ENCODE data around the gene SPATA20. TPM values are rescaled to one million over a fixed set of nuclear protein-coding genes. Genes with fewer than 3 reads are reported as not detected.

The SPATA20 gene
- total RNA-seq, 4 donors from 2014 or later, result 34.1 to 67.3 (median 38.1) TPM

DNA sequence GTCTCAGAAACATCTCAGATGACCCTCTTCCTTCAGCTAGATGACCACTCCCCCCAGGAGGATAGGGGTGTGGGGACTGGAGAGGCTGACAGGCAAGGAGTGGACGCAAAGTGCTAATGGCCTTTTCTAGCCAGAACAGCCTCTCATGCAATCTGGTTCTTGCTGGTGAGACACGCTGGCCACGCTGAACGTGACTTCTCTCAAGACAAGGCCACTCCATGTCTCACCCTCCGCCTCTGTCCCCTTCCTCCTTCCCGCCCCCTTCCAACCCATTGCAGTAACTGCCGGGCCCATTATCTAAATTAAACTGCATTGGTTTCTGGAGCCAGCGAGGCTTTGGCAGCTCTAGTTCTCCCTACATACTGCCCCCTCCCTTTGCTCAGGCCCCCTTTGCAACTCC, 23.1 kb downstream of the SPATA20 start:
- no peak for DNase-seq
- peaks cover 0 to 8% (median 6%) of the 10 kb centered on the region in 3 donors for H3K4me1 ChIP-seq
- WGBS, 2 donors, result 78 to 87% methylated on average over 7 to 8 of the region's 8 CpGs
- no peak overlapping the region for H3K27ac ChIP-seq
- no peaks in the 10 kb centered on the region for H3K9me3 ChIP-seq
- intact Hi-C loops (cut with DNase I), result no loop called here
- H3K4me3 ChIP-seq, result no peak overlapping the region
- H3K27me3 ChIP-seq, result peaks cover 0 to 35% (median 5%) of the 10 kb centered on the region in 4 donors
- no peaks in the 10 kb centered on the region for H3K36me3 ChIP-seq
- TF ChIP-seq POLR2A (IDR thresholded peaks at IDR 0.05), result no peak
- TF ChIP-seq, protein P1, sequence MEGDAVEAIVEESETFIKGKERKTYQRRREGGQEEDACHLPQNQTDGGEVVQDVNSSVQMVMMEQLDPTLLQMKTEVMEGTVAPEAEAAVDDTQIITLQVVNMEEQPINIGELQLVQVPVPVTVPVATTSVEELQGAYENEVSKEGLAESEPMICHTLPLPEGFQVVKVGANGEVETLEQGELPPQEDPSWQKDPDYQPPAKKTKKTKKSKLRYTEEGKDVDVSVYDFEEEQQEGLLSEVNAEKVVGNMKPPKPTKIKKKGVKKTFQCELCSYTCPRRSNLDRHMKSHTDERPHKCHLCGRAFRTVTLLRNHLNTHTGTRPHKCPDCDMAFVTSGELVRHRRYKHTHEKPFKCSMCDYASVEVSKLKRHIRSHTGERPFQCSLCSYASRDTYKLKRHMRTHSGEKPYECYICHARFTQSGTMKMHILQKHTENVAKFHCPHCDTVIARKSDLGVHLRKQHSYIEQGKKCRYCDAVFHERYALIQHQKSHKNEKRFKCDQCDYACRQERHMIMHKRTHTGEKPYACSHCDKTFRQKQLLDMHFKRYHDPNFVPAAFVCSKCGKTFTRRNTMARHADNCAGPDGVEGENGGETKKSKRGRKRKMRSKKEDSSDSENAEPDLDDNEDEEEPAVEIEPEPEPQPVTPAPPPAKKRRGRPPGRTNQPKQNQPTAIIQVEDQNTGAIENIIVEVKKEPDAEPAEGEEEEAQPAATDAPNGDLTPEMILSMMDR (IDR thresholded peaks at IDR 0.05), result no peak

DNA sequence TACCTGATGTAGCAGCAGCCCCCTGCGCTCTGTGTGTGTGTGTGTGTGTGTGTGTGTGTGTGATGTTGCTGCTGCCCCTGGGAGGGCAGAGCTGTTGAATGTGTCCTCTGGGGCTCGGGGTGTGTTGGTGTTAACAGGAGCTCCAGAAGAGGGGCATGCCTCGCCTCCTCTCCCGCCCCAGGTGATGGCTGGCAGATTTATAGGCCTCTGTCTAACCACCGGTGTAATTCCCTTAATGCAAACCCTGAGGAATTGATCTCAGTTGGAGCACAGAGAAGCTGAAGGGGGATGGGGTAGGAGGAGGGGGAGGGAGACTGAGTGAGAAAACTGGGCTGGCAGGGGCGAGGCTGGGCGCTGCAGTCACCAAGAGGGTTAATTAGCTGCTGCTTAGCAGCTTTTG, 23.6 kb downstream of the SPATA20 start:
- Histone ChIP-seq H3K4me3 (no peak overlapping the region), H3K27me3 (peaks cover 0 to 30% (median 4%) of the 10 kb centered on the region in 4 donors), H3K4me1 (peaks cover 0 to 3% (median 1%) of the 10 kb centered on the region in 3 donors), H3K27ac (no peak overlapping the region), H3K9me3 (no peaks in the 10 kb centered on the region), H3K36me3 (no peaks in the 10 kb centered on the region)
- no peak for TF ChIP-seq POLR2A (IDR thresholded peaks at IDR 0.05)
- TF ChIP-seq, protein P1 (IDR thresholded peaks at IDR 0.05), result no peak
- no peak for DNase-seq
- 93 to 94% methylated on average over 3 of the region's 7 CpGs for WGBS, 2 donors
- intact Hi-C loops (cut with DNase I), result no loop called here

DNA sequence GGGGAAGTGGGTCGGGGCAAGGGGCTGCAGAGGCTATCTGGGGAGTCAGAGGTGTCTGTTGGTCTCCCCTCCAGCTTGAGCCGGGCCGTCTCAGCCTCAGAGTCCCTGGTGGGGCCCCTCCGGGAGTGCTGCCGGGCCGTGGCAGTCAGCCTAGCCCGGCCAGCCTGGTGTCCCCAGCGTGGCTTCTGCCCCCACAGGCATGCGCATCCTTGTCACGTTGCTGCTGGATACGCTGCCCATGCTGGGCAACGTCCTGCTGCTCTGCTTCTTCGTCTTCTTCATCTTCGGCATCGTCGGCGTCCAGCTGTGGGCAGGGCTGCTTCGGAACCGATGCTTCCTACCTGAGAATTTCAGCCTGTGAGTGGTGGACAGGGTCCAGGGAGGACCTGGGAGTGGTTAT, 24.7 kb downstream of the SPATA20 start:
- TF ChIP-seq POLR2A (IDR thresholded peaks at IDR 0.05), result no peak
- TF ChIP-seq, protein P1 (IDR thresholded peaks at IDR 0.05), result no peak
- intact Hi-C loops (cut with DNase I), result no loop called here

GRCh38 chr17:50572541-50572940, 25.6 kb downstream of the SPATA20 start:
- H3K27ac ChIP-seq, result no peak overlapping the region
- H3K4me1 ChIP-seq, result no peaks in the 10 kb centered on the region
- no peaks in the 10 kb centered on the region for H3K9me3 ChIP-seq
- 80% methylated on average over 1 of the region's 20 CpGs; no CpG with 5 or more reads in 1 of the 2 donors for WGBS, 2 donors
- no peak overlapping the region for H3K4me3 ChIP-seq
- H3K36me3 ChIP-seq, result no peaks in the 10 kb centered on the region
- TF ChIP-seq, protein P1 (IDR thresholded peaks at IDR 0.05), result no peak
- intact Hi-C loops (cut with DNase I), result no loop called here
- H3K27me3 ChIP-seq, result peaks cover 0 to 14% (median 0%) of the 10 kb centered on the region in 4 donors
- no peak for DNase-seq

More for the DNA sequence above, 24.7 kb downstream of the SPATA20 start:
- Histone ChIP-seq H3K9me3 (no peaks in the 10 kb centered on the region), H3K4me3 (no peak overlapping the region), H3K27ac (no peak overlapping the region), H3K4me1 (no peaks in the 10 kb centered on the region), H3K36me3 (no peaks in the 10 kb centered on the region), H3K27me3 (peaks cover 0 to 21% (median 0%) of the 10 kb centered on the region in 4 donors)
- no peak for DNase-seq
- WGBS, 2 donors, result 60 to 76% methylated on average over 3 to 11 of the region's 19 CpGs

DNA sequence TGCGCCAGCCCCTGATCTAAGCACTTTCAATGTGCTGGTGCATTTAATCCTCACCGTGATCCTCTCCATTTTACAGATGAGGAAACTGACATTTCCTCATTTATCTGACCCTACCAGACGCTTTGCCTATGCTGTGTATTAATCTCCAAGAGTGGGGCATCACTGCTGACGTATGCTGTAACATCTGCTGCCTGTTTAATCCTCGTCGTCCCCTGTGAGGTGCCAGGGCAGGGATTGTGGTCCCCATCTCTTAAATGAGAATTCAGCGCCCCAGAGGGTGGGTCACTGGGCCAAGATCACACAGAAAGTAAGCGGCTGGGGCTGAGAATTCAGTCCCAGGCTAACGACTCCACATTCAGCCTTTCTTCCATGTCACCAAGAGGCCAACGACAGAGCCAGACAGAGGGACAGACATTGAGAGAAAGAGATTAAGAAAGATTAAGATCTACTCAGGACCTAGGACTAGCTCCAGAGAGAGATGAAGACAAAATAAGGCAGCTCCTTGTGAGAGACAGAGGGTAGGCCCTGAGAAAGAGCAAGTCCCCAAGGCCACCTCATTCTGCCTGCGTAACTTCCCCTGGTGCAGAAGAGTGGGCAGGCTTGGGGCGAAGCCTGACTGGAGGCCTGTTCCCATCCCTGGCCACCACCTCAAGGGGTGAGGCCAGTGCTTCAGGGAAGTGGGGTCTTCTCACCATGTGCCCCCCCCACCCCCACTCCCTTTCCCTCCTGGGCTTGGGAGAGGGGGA, 27.1 kb downstream of the SPATA20 start:
- TF ChIP-seq, protein P1 (IDR thresholded peaks at IDR 0.05), result no peak
- TF ChIP-seq POLR2A (IDR thresholded peaks at IDR 0.05), result no peak
- DNase-seq, result no peak
- H3K27me3 ChIP-seq, result peaks cover 0 to 17% (median 0%) of the 10 kb centered on the region in 4 donors
- H3K4me3 ChIP-seq, result no peak overlapping the region
- no peaks in the 10 kb centered on the region for H3K36me3 ChIP-seq
- no peaks in the 10 kb centered on the region for H3K4me1 ChIP-seq
- H3K27ac ChIP-seq, result no peak overlapping the region
- WGBS, 2 donors, result 66 to 86% methylated on average over 8 to 10 of the region's 12 CpGs
- intact Hi-C loops (cut with DNase I), result no loop called here
- no peaks in the 10 kb centered on the region for H3K9me3 ChIP-seq
